H1 (cell line): Measurements from ENCODE around the gene RALGAPA1.

ENCODE experiments used
- CBX8 ChIP-seq: fragments of 300-800, 300-1000 bp; sonication (generic); IDR thresholded peaks from 2 replicates; pipeline ENCODE4 v1.7.1; 2016; ENCODE audit warnings: low read depth, low read length, borderline replicate concordance
- CHD2 ChIP-seq: IDR thresholded peaks from 2 replicates; pipeline ENCODE4 v1.6.1; 2012; ENCODE audit warnings: low read length, improper control_type of control experiment
- CTCF ChIP-seq, 3 experiments: IDR thresholded peaks; 1 replicate in 2 of 3; 2 replicates in 1 of 3; pipeline versions ENCODE4 v1.5.1 to v1.6.1; 2011; ENCODE audit warnings: low read length in 3 of 3, mild to moderate bottlenecking in 3 of 3, inconsistent platforms in 2 of 3, low read depth in 1 of 3, moderate library complexity in 1 of 3; ENCODE audit not compliant: insufficient read depth in 1 of 3; ENCODE audit errors: control extremely low read depth in 1 of 3
- EP300 ChIP-seq, 2 experiments: IDR thresholded peaks; 1 replicate in 1 of 2; 2 replicates in 1 of 2; pipeline ENCODE4 v1.6.1; 2011 to 2012; ENCODE audit warnings: low read depth in 2 of 2, low read length in 2 of 2, mild to moderate bottlenecking in 2 of 2, borderline replicate concordance in 1 of 2, inconsistent platforms in 1 of 2, moderate library complexity in 1 of 2
- EZH2 ChIP-seq: fragments of 200-600 bp; sonication (generic); IDR thresholded peaks from 2 replicates; pipeline ENCODE4 v1.7.1; 2012; ENCODE audit warnings: low read depth, mild to moderate bottlenecking, moderate library complexity, low read length, inconsistent platforms; ENCODE audit not compliant: severe bottlenecking
- POLR2A ChIP-seq, 2 experiments: IDR thresholded peaks; 1 replicate in 1 of 2; 2 replicates in 1 of 2; pipeline ENCODE4 v1.6.1; 2011; ENCODE audit warnings: low read depth in 2 of 2, low read length in 2 of 2, mild to moderate bottlenecking in 2 of 2; ENCODE audit errors: control extremely low read depth in 1 of 2
- POLR2AphosphoS5 ChIP-seq: IDR thresholded peaks from 2 replicates; pipeline ENCODE4 v1.6.1; 2011; ENCODE audit warnings: low read depth, low read length
- RAD21 ChIP-seq, 2 experiments: IDR thresholded peaks in 1 of 2; conservative IDR thresholded peaks in 1 of 2; 2 replicates each; pipeline ENCODE4 v1.6.1; 2011; ENCODE audit warnings: low read depth in 2 of 2, low read length in 2 of 2, improper control_type of control experiment in 1 of 2, inconsistent platforms in 1 of 2, mild to moderate bottlenecking in 1 of 2, moderate library complexity in 1 of 2

DNA sequence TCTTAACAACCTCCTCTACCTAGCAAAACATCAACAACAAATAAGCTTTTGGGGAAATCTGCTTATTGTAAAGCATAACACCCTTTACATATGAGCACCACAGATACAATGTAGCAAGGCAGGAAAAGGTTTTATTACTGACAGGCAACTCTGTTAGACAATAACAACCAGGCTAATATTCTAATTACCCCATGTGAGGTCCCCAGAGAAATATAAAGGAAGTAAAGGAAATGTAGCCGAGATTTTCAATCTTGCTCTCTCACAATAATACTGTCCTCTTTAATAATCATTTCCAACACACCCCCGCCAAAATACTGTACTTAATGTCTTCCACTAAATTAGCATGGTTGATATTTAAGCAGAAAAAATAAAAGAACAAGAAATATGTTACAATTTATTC is 289.1 kb downstream of the RALGAPA1 start:
- TF ChIP-seq CBX8 (no peak), CTCF (IDR thresholded peaks at IDR 0.05; ENCODE audit: control extremely low read depth in 1 of 3, insufficient read depth in 1 of 3, low read depth in 1 of 3, low read length in 3 of 3) (no peak), POLR2A (IDR thresholded peaks at IDR 0.05; ENCODE audit: control extremely low read depth in 1 of 2, low read depth in 2 of 2, low read length in 2 of 2) (no peak), EZH2 (no peak), CHD2 (no peak), RAD21 (IDR thresholded peaks at IDR 0.05 in 1 of 2, conservative IDR thresholded peaks at IDR 0.05 in 1 of 2; ENCODE audit: low read depth in 2 of 2, low read length in 2 of 2) (no peak), EP300 (IDR thresholded peaks at IDR 0.05; ENCODE audit: borderline replicate concordance in 1 of 2, low read depth in 2 of 2, low read length in 2 of 2) (no peak), POLR2AphosphoS5 (no peak)
